HAP-1 (cell line): ENCODE results near the gene CACNA1F.
A peak's percentile ranks its signal among the peaks of the same experiment; 100 is the strongest.
"Not testable (repeated sequence)": the region's sequence is repeated elsewhere in the genome, so short reads cannot be mapped to it uniquely, and the experiment has no call there.

ENCODE experiments used
- DNase-seq, 2 experiments: peaks; one replicate each; pipeline ENCODE4 v3.0.0-alpha.2; 2016 to 2020; ENCODE audit warnings: low spot score in 2 of 2
- H3K27me3 ChIP-seq: fragments of 250-450 bp; sonication (Bioruptor Pico); 2 replicates; pipeline ENCODE4 v1.5.1; 2020; ENCODE audit warnings: low read depth, mild to moderate bottlenecking, moderate library complexity
- H3K36me3 ChIP-seq: fragments of 250-450 bp; sonication (Bioruptor Pico); replicated peaks from 2 replicates; pipeline ENCODE4 v1.5.1; 2020; ENCODE audit warnings: mild to moderate bottlenecking
- H3K4me1 ChIP-seq: fragments of 250-450 bp; sonication (Bioruptor Pico); 2 replicates; pipeline ENCODE4 v1.5.1; 2020; ENCODE audit warnings: mild to moderate bottlenecking
- H3K4me3 ChIP-seq: fragments of 250-450 bp; sonication (Bioruptor Pico); 2 replicates; pipeline ENCODE4 v1.5.1; 2020; ENCODE audit warnings: mild to moderate bottlenecking, moderate library complexity
- H3K9me3 ChIP-seq: fragments of 250-450 bp; sonication (Bioruptor Pico); 2 replicates; pipeline ENCODE4 v1.5.1; 2020; ENCODE audit warnings: mild to moderate bottlenecking, moderate library complexity
- in situ Hi-C: fragments of 300-500 bp; cut with MboI; formaldehyde crosslinking; loops from 3 replicates; pipeline ENCODE4 v1.14.3; 2020; ENCODE audit warnings: low sequenced_read_pairs, inconsistent platforms, mixed read lengths

CACNA1F gene

GRCh38 chrX:49177338-49177833 is 55.8 kb downstream of the CACNA1F start:
- no peak for DNase-seq
- H3K27me3 ChIP-seq = no peaks in the 10 kb centered on the region
- H3K4me1 ChIP-seq = peaks cover 8% of the 10 kb centered on the region
- peaks cover 86% of the 10 kb centered on the region for H3K36me3 ChIP-seq
- in situ Hi-C loops = no loop called here
- no peaks in the 10 kb centered on the region for H3K9me3 ChIP-seq
- H3K4me3 ChIP-seq = no peak overlapping the region

GRCh38 chrX:49176421-49177326 is 56.5 kb downstream of the CACNA1F start:
- no peak overlapping the region for H3K4me3 ChIP-seq
- H3K9me3 ChIP-seq = no peaks in the 10 kb centered on the region
- peaks cover 8% of the 10 kb centered on the region for H3K4me1 ChIP-seq
- in situ Hi-C loops = no loop called here
- H3K36me3 ChIP-seq = peaks cover 79% of the 10 kb centered on the region
- peak in 1 of 2 experiments; percentile 63 for DNase-seq
- H3K27me3 ChIP-seq = no peaks in the 10 kb centered on the region

- Histone ChIP-seq H3K9me3 (no peaks in the 10 kb centered on the region), H3K27me3 (no peaks in the 10 kb centered on the region), H3K4me1 (peaks cover 8% of the 10 kb centered on the region), H3K4me3 (no peak overlapping the region), H3K36me3 (peaks cover 72% of the 10 kb centered on the region)
- DNase-seq = peak in 1 of 2 experiments; percentile 55
- in situ Hi-C loops = no loop called here
Measured at GRCh38 chrX:49175435-49176274, 57.5 kb downstream of the CACNA1F start.

GRCh38 chrX:49174723-49175122 is 58.4 kb downstream of the CACNA1F start:
- no peaks in the 10 kb centered on the region for H3K9me3 ChIP-seq
- H3K36me3 ChIP-seq = peaks cover 66% of the 10 kb centered on the region
- no peaks in the 10 kb centered on the region for H3K27me3 ChIP-seq
- H3K4me1 ChIP-seq = peaks cover 8% of the 10 kb centered on the region
- H3K4me3 ChIP-seq = no peak overlapping the region
- in situ Hi-C loops = no loop called here
- peak in 1 of 2 experiments; percentile 70 for DNase-seq

- in situ Hi-C loops, H3K27me3 ChIP-seq, H3K4me3 ChIP-seq, H3K4me1 ChIP-seq, DNase-seq, H3K9me3 ChIP-seq: not testable (repeated sequence)
- peaks cover 55% of the 10 kb centered on the region for H3K36me3 ChIP-seq
Measured at GRCh38 chrX:49173544-49173943, 59.6 kb downstream of the CACNA1F start.

GRCh38 chrX:49172280-49172780 is 60.8 kb downstream of the CACNA1F start:
- peak overlapping the region; percentile 78 for H3K4me3 ChIP-seq
- H3K9me3 ChIP-seq = no peaks in the 10 kb centered on the region
- peaks cover 13% of the 10 kb centered on the region for H3K4me1 ChIP-seq
- in situ Hi-C loops = no loop called here
- no peaks in the 10 kb centered on the region for H3K27me3 ChIP-seq
- H3K36me3 ChIP-seq = peaks cover 42% of the 10 kb centered on the region
- DNase-seq = peak; percentile 39 to 73

GRCh38 chrX:49171752-49172279 is 61.3 kb downstream of the CACNA1F start, which contains the start of gene PLP2:
TSS of gene PLP2 (plus strand) at chrX:49171898. CDS start at chrX:49172001, 103 bp downstream.
- H3K9me3 ChIP-seq = no peaks in the 10 kb centered on the region
- H3K4me1 ChIP-seq = peaks cover 18% of the 10 kb centered on the region
- peak within 1 kb of the TSS; percentile 78 for H3K4me3 ChIP-seq
- peak; percentile 42 to 85 for DNase-seq
- H3K36me3 ChIP-seq = peaks cover 37% of the 10 kb centered on the region
- no peaks in the 10 kb centered on the region for H3K27me3 ChIP-seq
- in situ Hi-C loops = no loop called here

- peak overlapping the region; percentile 29; the same call in 1 of the 2 replicates for H3K4me3 ChIP-seq
- H3K9me3 ChIP-seq = no peaks in the 10 kb centered on the region
- H3K4me1 ChIP-seq = peaks cover 29% of the 10 kb centered on the region
- no peaks in the 10 kb centered on the region for H3K27me3 ChIP-seq
- in situ Hi-C loops = loop anchor here (5.0 kb wide), 1 partner anchor 270 kb away; the partner anchor contains the start of genes PQBP1 and TIMM17B
- no peaks in the 10 kb centered on the region for H3K36me3 ChIP-seq
- no peak for DNase-seq
Measured at GRCh38 chrX:49167740-49168108, 65.4 kb downstream of the CACNA1F start.

GRCh38 chrX:49166914-49167739 is 66.0 kb downstream of the CACNA1F start:
- no peaks in the 10 kb centered on the region for H3K27me3 ChIP-seq
- DNase-seq = peak in 1 of 2 experiments; percentile 64
- H3K4me3 ChIP-seq = peak overlapping the region; percentile 29
- in situ Hi-C loops = loop anchor here (5.0 kb wide), 1 partner anchor 270 kb away; the partner anchor contains the start of genes PQBP1 and TIMM17B
- H3K4me1 ChIP-seq = peaks cover 29% of the 10 kb centered on the region
- H3K36me3 ChIP-seq = no peaks in the 10 kb centered on the region
- H3K9me3 ChIP-seq = no peaks in the 10 kb centered on the region

- Histone ChIP-seq H3K9me3 (no peaks in the 10 kb centered on the region), H3K27me3 (no peaks in the 10 kb centered on the region), H3K36me3 (no peaks in the 10 kb centered on the region), H3K4me1 (peaks cover 29% of the 10 kb centered on the region), H3K4me3 (peak overlapping the region; percentile 29)
- in situ Hi-C loops = loop anchor here (5.0 kb wide), 1 partner anchor 269 kb away; the partner anchor contains the start of genes PQBP1 and TIMM17B
- DNase-seq = peak; percentile 95 to 98
Measured at GRCh38 chrX:49165901-49166881, 66.9 kb downstream of the CACNA1F start.

- no peak for DNase-seq
- no peaks in the 10 kb centered on the region for H3K9me3 ChIP-seq
- peaks cover 29% of the 10 kb centered on the region for H3K4me1 ChIP-seq
- no peaks in the 10 kb centered on the region for H3K36me3 ChIP-seq
- H3K27me3 ChIP-seq = no peaks in the 10 kb centered on the region
- H3K4me3 ChIP-seq = no peak overlapping the region
- in situ Hi-C loops = loop anchor here (5.0 kb wide), 1 partner anchor 267 kb away; the partner anchor contains the start of genes PQBP1 and TIMM17B
Measured at GRCh38 chrX:49164589-49165360, 68.4 kb downstream of the CACNA1F start.
